Uterus (tissue), 2 donors: Measurements from ENCODE around the gene PDCL3.

Experiments
- POLR2A ChIP-seq, 2 donors: fragments of 450-650 bp; IDR thresholded peaks; one replicate each; pipeline ENCODE4 v1.6.1; 2016; ENCODE audit warnings: antibody characterized with exemption in 2 of 2, mild to moderate bottlenecking in 1 of 2, moderate library complexity in 1 of 2
- TF ChIP-seq, protein P1 (sequence below), 4 experiments: fragments of 200-600 bp in 2 of 4; fragments of 450-650 bp in 2 of 4; sonication (generic) in 2 of 4; IDR thresholded peaks; one replicate each; pipeline ENCODE4 v1.5.1; 2016 to 2019; ENCODE audit warnings: antibody characterized with exemption in 4 of 4, mild to moderate bottlenecking in 2 of 4, moderate library complexity in 1 of 4

DNA sequence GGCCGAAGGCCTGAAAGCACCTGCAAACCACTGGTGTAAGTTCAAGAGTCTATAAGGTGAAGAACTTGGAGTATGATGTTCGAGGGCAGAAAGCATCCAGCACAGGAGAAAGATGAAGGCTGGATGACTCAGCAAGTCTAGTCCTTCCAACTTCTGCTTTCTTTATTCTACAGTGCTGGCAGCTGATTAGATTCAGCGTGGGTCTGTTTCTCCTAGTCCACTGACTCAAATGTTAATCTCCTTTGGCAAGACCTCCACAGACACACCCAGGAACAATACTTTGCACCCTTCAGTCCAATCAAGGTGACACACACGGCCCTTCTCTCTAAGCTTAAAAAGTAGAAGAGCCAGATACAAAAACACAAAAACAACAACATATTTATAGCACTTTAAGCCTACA, 49.1 kb upstream of the PDCL3 start:
- TF ChIP-seq POLR2A (IDR thresholded peaks at IDR 0.05): no peak
- TF ChIP-seq, protein P1, sequence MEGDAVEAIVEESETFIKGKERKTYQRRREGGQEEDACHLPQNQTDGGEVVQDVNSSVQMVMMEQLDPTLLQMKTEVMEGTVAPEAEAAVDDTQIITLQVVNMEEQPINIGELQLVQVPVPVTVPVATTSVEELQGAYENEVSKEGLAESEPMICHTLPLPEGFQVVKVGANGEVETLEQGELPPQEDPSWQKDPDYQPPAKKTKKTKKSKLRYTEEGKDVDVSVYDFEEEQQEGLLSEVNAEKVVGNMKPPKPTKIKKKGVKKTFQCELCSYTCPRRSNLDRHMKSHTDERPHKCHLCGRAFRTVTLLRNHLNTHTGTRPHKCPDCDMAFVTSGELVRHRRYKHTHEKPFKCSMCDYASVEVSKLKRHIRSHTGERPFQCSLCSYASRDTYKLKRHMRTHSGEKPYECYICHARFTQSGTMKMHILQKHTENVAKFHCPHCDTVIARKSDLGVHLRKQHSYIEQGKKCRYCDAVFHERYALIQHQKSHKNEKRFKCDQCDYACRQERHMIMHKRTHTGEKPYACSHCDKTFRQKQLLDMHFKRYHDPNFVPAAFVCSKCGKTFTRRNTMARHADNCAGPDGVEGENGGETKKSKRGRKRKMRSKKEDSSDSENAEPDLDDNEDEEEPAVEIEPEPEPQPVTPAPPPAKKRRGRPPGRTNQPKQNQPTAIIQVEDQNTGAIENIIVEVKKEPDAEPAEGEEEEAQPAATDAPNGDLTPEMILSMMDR (IDR thresholded peaks at IDR 0.05): no peak
